Activated CD8-positive, alpha-beta T cell treated with anti-CD3 and anti-CD28 coated beads, Interleukin-2, amount 10 ng/mL, durations not matched to agents 7 days and 5 days (primary cell): ENCODE results near the gene SH3TC1. TPM values are rescaled to one million over a fixed set of nuclear protein-coding genes. Genes with fewer than 3 reads are reported as not detected.
A peak's percentile ranks its signal among the peaks of the same experiment; 100 is the strongest.

Experiments
- ATAC-seq: fragments of 150-1000 bp; cut with Tn5 transposase; one replicate; pipeline ENCODE4 v1.10.0; 2021; ENCODE audit warnings: moderate library complexity
- CTCF ChIA-PET: fragments of 350-600 bp; sonication (Branson Sonifier 250); formaldehyde crosslinking; loops from one replicate; lab custom pipeline; 2021; ENCODE audit warnings: antibody characterized with exemption; lab: Charles Lee
- POLR2A ChIA-PET: fragments of 350-600 bp; sonication (Branson Sonifier 250); formaldehyde crosslinking; loops from one replicate; lab custom pipeline; 2021; ENCODE audit warnings: antibody characterized with exemption; lab: Charles Lee
- DNase-seq: peaks from one replicate; pipeline ENCODE4 v3.0.0-alpha.2; 2020
- H3K27ac Mint-ChIP-seq: one replicate; pipeline ENCODE4 v1.8.0; 2021; ENCODE audit warnings: mild to moderate bottlenecking, mixed read lengths
- H3K27me3 Mint-ChIP-seq: one replicate; pipeline ENCODE4 v1.8.0; 2021; ENCODE audit warnings: low read depth, mixed read lengths
- H3K36me3 Mint-ChIP-seq: one replicate; pipeline ENCODE4 v1.8.0; 2021; ENCODE audit warnings: low read depth, mixed read lengths
- H3K4me1 Mint-ChIP-seq: one replicate; pipeline ENCODE4 v1.8.0; 2021; ENCODE audit warnings: low read depth, mixed read lengths
- H3K4me3 Mint-ChIP-seq: one replicate; pipeline ENCODE4 v1.8.0; 2021; ENCODE audit warnings: mild to moderate bottlenecking, mixed read lengths
- H3K9me3 Mint-ChIP-seq: one replicate; pipeline ENCODE4 v1.8.0; 2022; ENCODE audit warnings: mixed read lengths; ENCODE audit not compliant: insufficient read depth
- total RNA-seq, 2 experiments: library from RNA; stranded (reverse); gene quantifications; one replicate each; pipeline ENCODE4 v1.2.3, GENCODE V29; 2021

SH3TC1 gene
- total RNA-seq, 2 experiments from 2014 or later, result 6.3 to 7.3 TPM

- Mint-ChIP-seq H3K27ac (no peak overlapping the region), H3K36me3 (peaks cover 9% of the 10 kb centered on the region)
- ATAC-seq, result no peak
Measured at GRCh38 chr4:8221985-8222384, 22.9 kb downstream of the SH3TC1 start.

GRCh38 chr4:8222609-8223388 is 23.7 kb downstream of the SH3TC1 start:
- ATAC-seq, result no peak
- Mint-ChIP-seq H3K4me3 (no peak overlapping the region), H3K4me1 (peaks cover 48% of the 10 kb centered on the region), H3K36me3 (peaks cover 9% of the 10 kb centered on the region), H3K27me3 (no peaks in the 10 kb centered on the region), H3K9me3 (no peaks in the 10 kb centered on the region), H3K27ac (no peak overlapping the region)
- CTCF ChIA-PET, result no interaction called here
- POLR2A ChIA-PET, result no interaction called here
- DNase-seq, result no peak

More at GRCh38 chr4:8221985-8222384, 22.9 kb downstream of the SH3TC1 start:
- DNase-seq, result no peak
- H3K27me3 Mint-ChIP-seq, result no peaks in the 10 kb centered on the region
- H3K9me3 Mint-ChIP-seq, result no peaks in the 10 kb centered on the region
- peaks cover 48% of the 10 kb centered on the region for H3K4me1 Mint-ChIP-seq
- ChIA-PET CTCF (interaction anchor here (2.2 kb wide), 1 partner anchor 45 kb away, joined by 11 read pairs; no protein-coding TSS in a partner anchor), POLR2A (interaction anchor here (1.2 to 2.4 kb wide), 2 partner anchors 21 to 22 kb away, joined by 3 to 12 read pairs; partner anchors contain the start of gene SH3TC1)
- H3K4me3 Mint-ChIP-seq, result no peak overlapping the region

- CTCF ChIA-PET, result no interaction called here
- Mint-ChIP-seq H3K27ac (no peak overlapping the region), H3K36me3 (peaks cover 9% of the 10 kb centered on the region), H3K4me3 (no peak overlapping the region), H3K4me1 (peaks cover 51% of the 10 kb centered on the region), H3K9me3 (no peaks in the 10 kb centered on the region), H3K27me3 (peaks cover 3% of the 10 kb centered on the region)
- POLR2A ChIA-PET, result no interaction called here
- no peak for ATAC-seq
- no peak for DNase-seq
Measured at GRCh38 chr4:8224267-8224974, 25.3 kb downstream of the SH3TC1 start.

GRCh38 chr4:8224975-8225625 is 26.0 kb downstream of the SH3TC1 start:
- Mint-ChIP-seq H3K27ac (no peak overlapping the region), H3K4me1 (peaks cover 51% of the 10 kb centered on the region), H3K9me3 (no peaks in the 10 kb centered on the region), H3K4me3 (no peak overlapping the region), H3K36me3 (peaks cover 9% of the 10 kb centered on the region), H3K27me3 (peaks cover 3% of the 10 kb centered on the region)
- POLR2A ChIA-PET, result no interaction called here
- CTCF ChIA-PET, result interaction anchor here (1.1 to 2.5 kb wide), 2 partner anchors 17 to 49 kb away, joined by 4 to 12 read pairs; no protein-coding TSS in a partner anchor
- DNase-seq (peak; percentile 38), ATAC-seq (no peak)

GRCh38 chr4:8225706-8226443 is 26.8 kb downstream of the SH3TC1 start:
- Mint-ChIP-seq H3K27ac (no peak overlapping the region), H3K9me3 (no peaks in the 10 kb centered on the region), H3K27me3 (peaks cover 3% of the 10 kb centered on the region), H3K4me1 (peaks cover 51% of the 10 kb centered on the region), H3K36me3 (peaks cover 9% of the 10 kb centered on the region), H3K4me3 (no peak overlapping the region)
- ATAC-seq, result no peak
- no peak for DNase-seq
- POLR2A ChIA-PET, result no interaction called here
- CTCF ChIA-PET, result interaction anchor here (1.1 to 2.5 kb wide), 2 partner anchors 17 to 49 kb away, joined by 4 to 12 read pairs; no protein-coding TSS in a partner anchor

- Mint-ChIP-seq H3K36me3 (peaks cover 9% of the 10 kb centered on the region), H3K4me1 (peaks cover 41% of the 10 kb centered on the region), H3K4me3 (no peak overlapping the region), H3K9me3 (no peaks in the 10 kb centered on the region), H3K27ac (no peak overlapping the region), H3K27me3 (peaks cover 3% of the 10 kb centered on the region)
- ChIA-PET CTCF (interaction anchor here (2.5 kb wide), 1 partner anchor 51 kb away, joined by 12 read pairs; no protein-coding TSS in a partner anchor), POLR2A (no interaction called here)
- no peak for DNase-seq
- no peak for ATAC-seq
Measured at GRCh38 chr4:8227201-8227770, 28.2 kb downstream of the SH3TC1 start.

- ATAC-seq, result no peak
- ChIA-PET POLR2A (no interaction called here), CTCF (interaction anchor here (1.9 to 2.5 kb wide), 2 partner anchors 15 to 51 kb away, joined by 10 to 12 read pairs; no protein-coding TSS in a partner anchor)
- H3K27me3 Mint-ChIP-seq, result peaks cover 3% of the 10 kb centered on the region
- DNase-seq, result no peak
- peaks cover 38% of the 10 kb centered on the region for H3K4me1 Mint-ChIP-seq
- H3K9me3 Mint-ChIP-seq, result no peaks in the 10 kb centered on the region
- H3K4me3 Mint-ChIP-seq, result no peak overlapping the region
- H3K36me3 Mint-ChIP-seq, result peaks cover 9% of the 10 kb centered on the region
- H3K27ac Mint-ChIP-seq, result no peak overlapping the region
Measured at GRCh38 chr4:8227771-8228318, 28.8 kb downstream of the SH3TC1 start.

- peaks cover 3% of the 10 kb centered on the region for H3K27me3 Mint-ChIP-seq
- no peak overlapping the region for H3K4me3 Mint-ChIP-seq
- DNase-seq, result peak; percentile 67
- CTCF ChIA-PET, result interaction anchor here (0.7 to 1.9 kb wide), 4 partner anchors 11 to 70 kb away, joined by 3 to 10 read pairs (median 6); partner anchors contain the start of gene ABLIM2
- peaks cover 6% of the 10 kb centered on the region for H3K36me3 Mint-ChIP-seq
- H3K27ac Mint-ChIP-seq, result no peak overlapping the region
- POLR2A ChIA-PET, result no interaction called here
- peak; percentile 76 for ATAC-seq
- no peaks in the 10 kb centered on the region for H3K9me3 Mint-ChIP-seq
- peaks cover 37% of the 10 kb centered on the region for H3K4me1 Mint-ChIP-seq
Measured at GRCh38 chr4:8228319-8229250, 29.5 kb downstream of the SH3TC1 start.

- ATAC-seq (peak; percentile 7), DNase-seq (no peak)
- Mint-ChIP-seq H3K9me3 (no peaks in the 10 kb centered on the region), H3K27ac (no peak overlapping the region), H3K4me1 (peaks cover 28% of the 10 kb centered on the region), H3K27me3 (peaks cover 3% of the 10 kb centered on the region), H3K4me3 (no peak overlapping the region), H3K36me3 (no peaks in the 10 kb centered on the region)
- ChIA-PET CTCF (interaction anchor here (1.4 to 1.9 kb wide), 3 partner anchors 11 to 52 kb away, joined by 4 to 10 read pairs (median 7); no protein-coding TSS in a partner anchor), POLR2A (no interaction called here)
Measured at GRCh38 chr4:8229331-8229975, 30.4 kb downstream of the SH3TC1 start.
